Mammary epithelial cell (primary cell): Measurements from ENCODE around the gene CFP.

Experiments
- CTCF ChIP-seq, 2 donors: IDR thresholded peaks in 1 of 2; conservative IDR thresholded peaks in 1 of 2; 2 replicates each; pipeline ENCODE4 v1.5.1; 2011 to 2012; ENCODE audit warnings: inconsistent platforms in 2 of 2, low read length in 2 of 2, mild to moderate bottlenecking in 2 of 2, control low read depth in 1 of 2, low read depth in 1 of 2; ENCODE audit not compliant: insufficient read depth in 1 of 2; ENCODE audit errors: extremely low read depth in 1 of 2
- EZH2 ChIP-seq: IDR thresholded peaks from 2 replicates; pipeline ENCODE4 v1.6.1; 2012; ENCODE audit warnings: low read length, inconsistent platforms, borderline replicate concordance

GRCh38 chrX:47638816-47639215 is 9.1 kb upstream of the CFP start:
- TF ChIP-seq CTCF (conservative IDR thresholded peaks at IDR 0.05 in 1 of 2, IDR thresholded peaks at IDR 0.05 in 1 of 2; ENCODE audit: extremely low read depth in 1 of 2, insufficient read depth in 1 of 2, low read depth in 1 of 2, low read length in 2 of 2) (no peak), EZH2 (no peak)
